Placental epithelial cell (primary cell): ENCODE data around the gene GSK3B. TPM values are rescaled to one million over a fixed set of nuclear protein-coding genes. Genes with fewer than 3 reads are reported as not detected.

ENCODE experiments used
- small RNA-seq: library from RNA; depleted of rRNA; stranded (forward); fragments of <200 nt; gene quantifications from one replicate; pipeline ENCODE3, GENCODE V24; 2012
- total RNA-seq: library from RNA; depleted of rRNA; stranded (reverse); fragments of >200 nt; gene quantifications from 2 replicates; pipeline ENCODE4 v1.2.3, GENCODE V29; 2012

Gene GSK3B
- 79.7 and 96.7 TPM in 2 replicates for total RNA-seq

GRCh38 chr3:120093911-120094775 lies at the start of gene GSK3B:
Gene GSK3B (minus strand): TSS chr3:120094447. CDS start chr3:120093434, 1,013 bp downstream.

GRCh38 chr3:119781330-119782198 lies 312.7 kb downstream of the GSK3B start, which contains the start of gene NR1I2:
Gene NR1I2 (plus strand): TSS chr3:119782101.

Small RNAs within 50 kb of the gene (small RNA-seq; reads per million reads assigned to genes)
- not detected for gene RN7SL397P
- gene RN7SL762P, result not detected

Other genes with a start within 250 kb of the GSK3B start
- 1.2 and 1.6 TPM in 2 replicates for gene GPR156, start 190.8 kb upstream of the GSK3B start, total RNA-seq